HG03457 (cell line): ENCODE data around the gene MYL12A.
"Not testable (repeated sequence)": the region's sequence is repeated elsewhere in the genome, so short reads cannot be mapped to it uniquely, and the experiment has no call there.

Experiments
- ATAC-seq: cut with Tn5 transposase; IDR thresholded peaks from one replicate; pipeline ENCODE4 v1.9.1; 2021; ENCODE audit warnings: moderate number of reproducible peaks; ENCODE audit not compliant: unreplicated experiment

MYL12A gene

GRCh38 chr18:3247240-3248061 is at the start of gene MYL12A:
MYL12A (plus strand) TSS chr18:3247801; CDS start chr18:3253248, 5,447 bp downstream.
- ATAC-seq: peak; percentile 78

GRCh38 chr18:3198260-3198860 is 49.2 kb upstream of the MYL12A start:
- ATAC-seq: not testable (repeated sequence)

- ATAC-seq: no peak
Observed at GRCh38 chr18:3199942-3200645, 47.5 kb upstream of the MYL12A start.

- no peak for ATAC-seq
Observed at GRCh38 chr18:3205239-3205638, 42.4 kb upstream of the MYL12A start.

GRCh38 chr18:3207565-3207964 is 40.0 kb upstream of the MYL12A start:
- ATAC-seq: no peak

GRCh38 chr18:3209859-3210569 is 37.6 kb upstream of the MYL12A start:
- ATAC-seq: peak; percentile 68

GRCh38 chr18:3211236-3211992 is 36.2 kb upstream of the MYL12A start:
- no peak for ATAC-seq

GRCh38 chr18:3212657-3213056 is 34.9 kb upstream of the MYL12A start:
- ATAC-seq: no peak

- ATAC-seq: no peak
Observed at GRCh38 chr18:3213300-3214059, 34.1 kb upstream of the MYL12A start.

GRCh38 chr18:3214855-3215637 is 32.6 kb upstream of the MYL12A start:
- ATAC-seq: no peak

- no peak for ATAC-seq
Observed at GRCh38 chr18:3216987-3217386, 30.6 kb upstream of the MYL12A start.

- ATAC-seq: no peak
Observed at GRCh38 chr18:3217948-3218647, 29.5 kb upstream of the MYL12A start.

- ATAC-seq: no peak
Observed at GRCh38 chr18:3218819-3219218, 28.8 kb upstream of the MYL12A start.

- no peak for ATAC-seq
Observed at GRCh38 chr18:3219241-3219630, 28.4 kb upstream of the MYL12A start.

- no peak for ATAC-seq
Observed at GRCh38 chr18:3219631-3220335, 27.8 kb upstream of the MYL12A start, which contains the start of gene MYOM1. MYOM1 (minus strand) TSS chr18:3219968; CDS start chr18:3215223, 4,745 bp downstream.

- not testable (repeated sequence) for ATAC-seq
Observed at GRCh38 chr18:3220868-3221267, 26.7 kb upstream of the MYL12A start.

- ATAC-seq: no peak
Observed at GRCh38 chr18:3221496-3221895, 26.1 kb upstream of the MYL12A start.

- no peak for ATAC-seq
Observed at GRCh38 chr18:3223356-3223755, 24.2 kb upstream of the MYL12A start.
